GM20431 (cell line): ENCODE measurements around the gene EYS.
"Not testable (repeated sequence)": the region's sequence is repeated elsewhere in the genome, so short reads cannot be mapped to it uniquely, and the experiment has no call there.

Experiments
- in situ Hi-C: fragments of 300-500 bp; cut with MseI, MboI; formaldehyde crosslinking; loops from one replicate; pipeline ENCODE4 v1.15.0; 2020; ENCODE audit warnings: low sequenced_read_pairs; ENCODE audit not compliant: unreplicated experiment

Gene EYS

GRCh38 chr6:64459411-64459944 is 1247.5 kb downstream of the EYS start:
- in situ Hi-C loops, result no loop called here

- in situ Hi-C loops, result not testable (repeated sequence)
Observed at GRCh38 chr6:64448101-64448500, 1258.9 kb downstream of the EYS start.

GRCh38 chr6:64445038-64445437 is 1262.0 kb downstream of the EYS start:
- in situ Hi-C loops, result no loop called here

- in situ Hi-C loops, result no loop called here
Observed at GRCh38 chr6:64439274-64439673, 1267.8 kb downstream of the EYS start.

GRCh38 chr6:64437996-64438395 is 1269.0 kb downstream of the EYS start:
- in situ Hi-C loops, result no loop called here

- in situ Hi-C loops, result no loop called here
Observed at GRCh38 chr6:64429926-64430325, 1277.1 kb downstream of the EYS start.

GRCh38 chr6:64428186-64428585 is 1278.8 kb downstream of the EYS start:
- in situ Hi-C loops, result no loop called here

GRCh38 chr6:64415926-64416325 is 1291.1 kb downstream of the EYS start:
- in situ Hi-C loops, result no loop called here

GRCh38 chr6:64411226-64411625 is 1295.8 kb downstream of the EYS start:
- in situ Hi-C loops, result no loop called here

- in situ Hi-C loops, result no loop called here
Observed at GRCh38 chr6:64409948-64410347, 1297.1 kb downstream of the EYS start.

GRCh38 chr6:64404396-64404795 is 1302.6 kb downstream of the EYS start:
- in situ Hi-C loops, result no loop called here

- in situ Hi-C loops, result no loop called here
Observed at GRCh38 chr6:64383277-64383676, 1323.7 kb downstream of the EYS start.

- in situ Hi-C loops, result no loop called here
Observed at GRCh38 chr6:64376394-64376793, 1330.6 kb downstream of the EYS start.

- in situ Hi-C loops, result no loop called here
Observed at GRCh38 chr6:64357430-64357829, 1349.6 kb downstream of the EYS start.

- in situ Hi-C loops, result loop anchor here (25.0 kb wide), 2 partner anchors 335 to 435 kb away; no protein-coding TSS in a partner anchor
Observed at GRCh38 chr6:64347411-64347810, 1359.6 kb downstream of the EYS start.

- in situ Hi-C loops, result loop anchor here (25.0 kb wide), 2 partner anchors 323 to 423 kb away; no protein-coding TSS in a partner anchor
Observed at GRCh38 chr6:64335195-64335594, 1371.8 kb downstream of the EYS start.

GRCh38 chr6:64334636-64335035 is 1372.4 kb downstream of the EYS start:
- in situ Hi-C loops, result loop anchor here (25.0 kb wide), 2 partner anchors 322 to 422 kb away; no protein-coding TSS in a partner anchor

- in situ Hi-C loops, result loop anchor here (25.0 kb wide), 2 partner anchors 318 to 418 kb away; no protein-coding TSS in a partner anchor
Observed at GRCh38 chr6:64330694-64331307, 1376.2 kb downstream of the EYS start.

- in situ Hi-C loops, result loop anchor here (25.0 kb wide), 2 partner anchors 315 to 415 kb away; no protein-coding TSS in a partner anchor
Observed at GRCh38 chr6:64326939-64327338, 1380.1 kb downstream of the EYS start.

- in situ Hi-C loops, result loop anchor here (25.0 kb wide), 2 partner anchors 313 to 413 kb away; no protein-coding TSS in a partner anchor
Observed at GRCh38 chr6:64325093-64325492, 1381.9 kb downstream of the EYS start.

- in situ Hi-C loops, result no loop called here
Observed at GRCh38 chr6:64310214-64310613, 1396.8 kb downstream of the EYS start.
